Gastroesophageal sphincter (tissue), 3 donors: ENCODE measurements around the gene GPHA2.

Experiments
- CTCF ChIP-seq, 4 experiments: fragments of 200-600 bp in 2 of 4; fragments of 450-650 bp in 2 of 4; sonication (generic) in 1 of 4; IDR thresholded peaks; one replicate each; pipeline ENCODE4 v1.5.1; 2017 to 2019; ENCODE audit warnings: antibody characterized with exemption in 4 of 4, mild to moderate bottlenecking in 2 of 4, moderate library complexity in 2 of 4
- EP300 ChIP-seq: sonication (generic); formaldehyde crosslinking; IDR thresholded peaks from one replicate; pipeline ENCODE4 v1.6.1; 2017; ENCODE audit warnings: antibody characterized with exemption, mild to moderate bottlenecking
- POLR2A ChIP-seq, 2 donors: fragments of 450-650 bp; IDR thresholded peaks; one replicate each; pipeline ENCODE4 v1.6.1; 2017; ENCODE audit warnings: antibody characterized with exemption in 2 of 2, mild to moderate bottlenecking in 2 of 2, moderate library complexity in 1 of 2
- POLR2AphosphoS5 ChIP-seq: sonication (generic); formaldehyde crosslinking; IDR thresholded peaks from one replicate; pipeline ENCODE4 v1.6.1; 2017; ENCODE audit warnings: antibody characterized with exemption

GRCh38 chr11:64905516-64906313 lies 30.0 kb downstream of the GPHA2 start:
- TF ChIP-seq CTCF (IDR thresholded peaks at IDR 0.05) = no peak
- no peak for TF ChIP-seq EP300
- no peak for TF ChIP-seq POLR2A (IDR thresholded peaks at IDR 0.05)
- no peak for TF ChIP-seq POLR2AphosphoS5
